Dedifferentiated amniotic fluid mesenchymal stem cell (primary cell): Measurements from ENCODE around the gene TSPOAP1.
"Not testable (repeated sequence)": the region's sequence is repeated elsewhere in the genome, so short reads cannot be mapped to it uniquely, and the experiment has no call there.

ENCODE experiments used
- DNase-seq: peaks from one replicate; pipeline ENCODE4 v3.0.0-alpha.2; 2016; ENCODE audit errors: extremely low spot score

TSPOAP1 gene

DNA sequence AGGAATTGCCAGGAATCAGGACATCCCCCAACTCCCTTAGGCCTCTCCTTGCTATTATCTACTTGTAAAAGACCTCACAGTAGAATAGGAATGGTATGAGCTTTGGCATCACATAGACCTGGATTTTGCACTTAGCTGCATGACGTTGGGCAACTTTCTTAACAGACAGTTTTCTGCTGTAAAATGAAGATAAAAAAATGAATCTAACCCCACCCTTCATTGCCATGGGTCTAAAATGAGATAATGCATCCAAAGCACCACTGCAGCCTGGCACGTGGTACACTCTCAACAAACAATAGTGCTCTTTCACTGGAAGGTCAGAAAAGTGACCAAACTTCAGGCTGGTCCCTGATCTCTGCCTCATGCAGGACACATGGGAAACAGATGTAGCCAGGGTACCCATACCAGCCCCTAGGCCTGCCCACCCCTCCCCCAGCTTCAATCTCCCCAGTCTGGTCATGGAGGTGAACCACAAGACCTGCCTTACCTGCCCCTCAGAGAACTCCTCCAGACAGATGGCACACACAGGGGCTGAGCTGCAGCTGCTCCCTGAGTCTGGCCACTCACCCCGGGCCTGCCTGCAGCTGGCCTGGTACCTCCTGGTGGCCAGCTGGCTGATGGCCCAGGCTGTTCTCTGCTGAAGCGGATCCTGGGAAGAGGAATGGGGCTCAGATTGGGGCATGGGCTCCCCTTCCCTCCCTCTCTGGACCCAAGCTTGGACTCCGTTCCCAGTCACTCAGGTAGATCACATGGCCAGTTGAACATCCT lies 31.9 kb upstream of the TSPOAP1 start:
- no peak for DNase-seq

DNA sequence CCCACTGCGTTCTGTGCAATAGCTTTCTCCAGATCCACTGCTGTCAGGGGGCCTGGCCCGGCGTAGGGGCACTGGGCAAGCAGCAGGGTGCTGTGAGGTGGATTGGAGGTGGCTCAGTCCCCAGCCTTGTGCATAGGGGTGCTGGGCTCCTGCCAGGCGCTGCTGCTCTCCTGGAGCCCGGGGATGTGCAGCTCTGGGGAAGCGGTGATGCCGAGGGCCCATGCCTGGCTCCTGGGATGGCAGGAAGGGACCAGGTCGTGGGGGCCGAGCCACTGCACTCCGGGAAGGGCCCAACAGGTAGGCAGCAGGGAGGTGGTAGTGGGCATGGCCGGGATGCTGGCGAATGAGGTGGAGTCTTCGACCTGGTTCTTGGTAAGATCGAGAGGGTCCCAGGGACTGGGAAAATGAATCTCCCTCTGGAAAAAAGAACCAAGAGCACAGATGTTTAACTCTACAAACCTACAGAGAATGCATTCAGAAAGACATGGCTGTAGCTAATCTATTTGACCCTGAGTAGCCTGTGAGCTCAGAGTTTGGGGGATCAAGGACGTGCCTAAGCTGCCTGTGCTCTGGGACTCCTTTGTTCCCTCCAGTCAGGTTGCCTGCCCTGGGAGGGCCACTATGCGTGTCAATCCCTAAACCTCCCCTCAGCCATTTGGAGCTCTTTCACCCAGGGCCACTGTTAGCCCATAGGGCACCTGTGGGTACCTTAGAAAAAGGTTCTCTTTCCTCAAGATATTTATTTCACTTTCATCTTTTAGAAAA lies 30.0 kb upstream of the TSPOAP1 start:
- DNase-seq = no peak

DNA sequence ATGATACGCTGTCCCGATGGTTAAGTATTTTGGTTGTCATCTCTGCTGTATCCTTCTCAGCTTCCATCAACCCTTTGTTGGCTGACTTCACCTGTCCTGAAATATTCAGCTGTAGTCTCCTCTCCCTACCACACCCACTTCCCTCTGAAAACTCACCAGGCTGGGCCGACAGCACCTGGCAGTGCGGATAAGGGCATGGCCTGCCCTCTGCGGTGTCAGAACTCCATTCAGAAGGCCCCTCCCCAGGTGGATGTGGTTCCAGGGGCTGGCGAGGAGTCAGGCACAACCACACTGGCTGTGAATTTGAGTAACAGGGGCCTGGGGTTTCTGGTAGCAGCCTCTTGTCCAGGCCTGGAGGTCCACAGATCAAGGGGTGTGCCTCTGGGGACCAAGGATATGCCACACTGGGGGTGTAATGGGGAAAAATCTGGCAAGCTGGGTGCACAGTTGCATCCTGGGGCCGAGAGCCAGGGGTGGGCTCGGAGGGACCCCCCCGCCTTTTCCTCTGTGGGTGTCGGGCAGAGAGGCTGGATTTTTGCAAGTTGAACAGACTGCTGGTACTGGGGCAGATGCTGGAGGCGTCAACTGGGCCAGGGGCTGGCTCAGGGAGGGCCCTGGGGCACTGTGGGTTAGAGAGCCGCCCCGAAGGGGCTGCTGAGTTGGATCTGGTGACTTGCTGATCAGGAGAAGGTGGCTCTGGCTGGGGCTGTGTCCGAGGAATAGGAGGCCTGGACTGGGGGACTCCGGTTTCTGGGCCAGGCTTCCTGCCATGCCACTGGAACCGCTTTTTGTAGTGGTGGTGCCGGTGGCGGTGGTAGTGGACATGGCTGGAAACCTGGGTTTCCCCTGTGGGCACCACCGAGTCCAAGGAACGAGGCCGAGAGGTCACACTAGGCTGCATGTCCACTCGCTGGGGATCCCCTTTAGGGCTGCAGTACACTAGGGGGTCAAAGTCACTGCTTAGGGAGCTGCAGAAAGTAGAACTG lies 29.0 kb upstream of the TSPOAP1 start:
- no peak for DNase-seq

DNA sequence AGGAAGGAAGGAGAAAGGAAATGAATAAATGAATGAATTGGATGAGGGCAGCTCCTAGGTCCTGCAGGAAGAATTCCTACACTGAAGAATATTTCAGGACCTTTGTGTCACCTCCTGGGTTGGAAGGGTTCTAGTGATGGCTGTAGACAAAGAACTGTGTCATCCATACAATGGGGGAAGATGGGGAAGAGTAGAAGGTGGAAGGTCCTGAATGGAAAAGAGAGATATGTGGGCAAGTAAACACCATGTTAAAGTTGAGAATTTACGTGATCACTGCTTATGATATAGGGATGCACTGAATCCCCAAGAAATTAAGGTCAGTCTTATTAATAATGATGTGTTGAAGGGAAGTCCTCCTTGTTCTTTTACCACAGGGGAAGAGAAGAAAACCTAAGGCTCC lies 27.6 kb upstream of the TSPOAP1 start:
- no peak for DNase-seq

DNA sequence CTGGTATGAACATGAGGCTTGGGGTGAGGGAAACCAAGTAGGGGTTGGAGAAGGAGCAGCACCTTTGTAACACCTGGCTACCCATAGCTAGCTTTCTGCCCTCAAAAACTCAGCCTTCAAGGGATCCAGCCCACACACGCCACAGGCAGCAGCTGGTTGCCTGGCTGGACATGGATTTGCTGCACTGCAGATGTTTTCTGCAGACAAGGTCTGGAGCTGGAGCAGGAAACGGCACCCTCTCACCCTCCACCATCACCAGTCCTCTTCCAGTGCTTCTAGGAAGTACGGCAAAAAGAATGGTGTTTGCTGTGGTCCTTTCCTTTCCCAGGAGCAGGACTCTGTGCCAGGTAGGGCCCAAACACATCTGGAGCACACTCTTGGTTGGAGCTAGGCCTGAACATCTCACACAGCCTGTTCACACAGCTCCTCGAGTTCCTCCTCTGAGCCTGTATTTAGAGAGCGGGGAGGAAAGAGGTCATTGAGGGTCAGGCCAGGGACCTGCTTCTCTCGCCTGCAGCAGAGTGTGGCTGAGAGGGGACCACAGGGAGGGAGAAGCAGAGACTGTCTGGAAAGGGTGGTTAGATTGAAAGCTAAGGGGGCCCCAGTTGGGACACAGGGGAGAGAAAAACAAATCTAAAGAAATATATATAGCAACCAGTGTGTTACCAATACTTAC lies 26.1 kb upstream of the TSPOAP1 start:
- no peak for DNase-seq

- DNase-seq = no peak
Measured at GRCh38 chr17:58353389-58353825, 24.8 kb upstream of the TSPOAP1 start.

DNA sequence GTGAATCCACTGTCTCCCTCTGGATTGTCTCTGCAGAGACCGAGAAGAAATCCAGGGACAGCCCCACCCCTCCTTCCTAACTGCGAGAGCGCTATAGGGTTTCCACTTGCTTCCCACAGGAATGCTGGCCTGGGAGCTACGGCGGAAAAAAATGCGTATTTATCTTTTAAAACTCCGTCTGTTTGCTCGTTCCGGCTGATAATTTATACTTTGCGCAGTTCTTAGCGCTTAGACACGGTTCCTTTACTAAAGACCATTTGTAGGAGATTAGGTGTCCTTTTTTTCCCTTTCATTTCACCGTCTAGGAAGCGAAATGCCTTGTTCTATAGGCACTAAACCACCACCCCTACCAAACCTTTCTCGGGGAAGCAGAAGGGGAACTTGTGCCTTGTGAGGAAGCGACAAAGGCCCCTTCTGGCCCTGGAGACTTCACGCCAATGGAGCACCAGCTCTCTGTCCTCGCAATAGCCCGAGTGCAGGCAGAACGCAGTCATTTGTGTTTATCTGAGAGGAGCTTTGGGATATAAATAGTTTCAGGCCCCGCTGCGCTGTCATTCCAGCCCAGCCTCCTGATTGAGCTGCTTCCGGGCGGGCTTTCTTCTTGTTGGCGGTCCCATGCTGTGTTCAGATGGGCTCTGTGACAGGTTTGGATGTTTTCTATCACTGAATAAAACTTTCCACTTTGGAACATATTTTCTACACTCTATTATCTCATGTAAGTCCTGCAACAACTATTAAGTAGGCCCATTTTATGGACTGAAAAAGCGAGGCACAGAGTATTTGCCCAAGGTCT lies 24.2 kb upstream of the TSPOAP1 start:
- peak; percentile 41 for DNase-seq

- DNase-seq = peak; percentile 90
Measured at GRCh38 chr17:58351831-58352595, 23.4 kb upstream of the TSPOAP1 start, which contains the start of gene SUPT4H1. TSS of gene SUPT4H1 (minus strand) at chr17:58352201. CDS start at chr17:58352135, 66 bp downstream.

- DNase-seq = no peak
Measured at GRCh38 chr17:58351182-58351581, 22.6 kb upstream of the TSPOAP1 start.

DNA sequence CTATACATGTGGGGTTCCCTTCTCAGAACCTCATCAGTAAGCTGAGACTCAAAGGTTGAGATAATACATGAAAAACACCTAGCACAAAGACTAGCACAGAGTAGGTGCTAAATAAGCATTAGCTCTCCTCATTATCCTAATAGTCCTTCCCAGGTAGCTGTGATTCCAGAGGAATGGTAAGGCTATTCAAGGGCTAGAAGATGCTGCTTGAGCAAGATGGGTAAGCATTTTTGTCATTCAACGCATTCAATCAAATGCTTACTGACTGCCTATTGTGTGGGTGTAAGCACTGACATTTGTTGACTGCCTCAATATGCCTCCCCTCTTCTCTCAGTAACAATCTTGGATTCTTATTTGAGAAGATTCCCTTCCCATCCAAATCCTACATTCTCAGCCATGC lies 19.4 kb upstream of the TSPOAP1 start:
- no peak for DNase-seq

GRCh38 chr17:58345500-58345899 lies 16.9 kb upstream of the TSPOAP1 start:
- DNase-seq = no peak

- DNase-seq = no peak
Measured at GRCh38 chr17:58344791-58345157, 16.2 kb upstream of the TSPOAP1 start.

GRCh38 chr17:58344047-58344790 lies 15.6 kb upstream of the TSPOAP1 start:
- DNase-seq = no peak

GRCh38 chr17:58343131-58343530 lies 14.5 kb upstream of the TSPOAP1 start:
- no peak for DNase-seq

DNA sequence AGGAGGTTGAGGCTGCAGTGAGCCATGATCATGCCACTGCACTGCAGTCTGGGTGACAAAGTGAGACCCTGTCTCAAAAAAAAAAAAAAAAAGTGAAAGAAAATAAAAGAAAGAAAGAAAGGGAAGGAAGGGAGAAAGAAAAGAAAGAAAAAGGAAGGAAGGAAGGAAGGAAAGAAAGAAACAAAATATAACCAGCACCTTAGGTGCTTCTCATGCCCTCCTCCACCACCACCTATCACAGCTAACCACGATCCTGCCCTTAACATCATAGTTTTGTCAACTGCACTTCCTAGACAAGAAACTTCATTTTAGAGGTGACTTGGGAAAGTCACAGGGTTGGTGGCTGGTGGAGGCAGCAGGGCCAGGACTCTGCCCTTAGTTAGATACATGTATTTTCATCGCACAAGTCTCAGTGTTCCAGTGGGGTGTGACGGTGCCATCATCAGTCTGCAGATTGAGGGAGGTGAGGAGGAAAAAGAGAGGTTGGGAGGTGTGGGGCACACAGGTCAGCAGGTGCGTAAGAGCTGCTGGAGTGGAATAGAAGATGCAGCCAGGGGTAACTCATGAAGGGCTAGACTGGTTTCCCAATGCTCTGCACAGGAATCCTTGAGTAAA lies 13.4 kb upstream of the TSPOAP1 start:
- no peak for DNase-seq

DNA sequence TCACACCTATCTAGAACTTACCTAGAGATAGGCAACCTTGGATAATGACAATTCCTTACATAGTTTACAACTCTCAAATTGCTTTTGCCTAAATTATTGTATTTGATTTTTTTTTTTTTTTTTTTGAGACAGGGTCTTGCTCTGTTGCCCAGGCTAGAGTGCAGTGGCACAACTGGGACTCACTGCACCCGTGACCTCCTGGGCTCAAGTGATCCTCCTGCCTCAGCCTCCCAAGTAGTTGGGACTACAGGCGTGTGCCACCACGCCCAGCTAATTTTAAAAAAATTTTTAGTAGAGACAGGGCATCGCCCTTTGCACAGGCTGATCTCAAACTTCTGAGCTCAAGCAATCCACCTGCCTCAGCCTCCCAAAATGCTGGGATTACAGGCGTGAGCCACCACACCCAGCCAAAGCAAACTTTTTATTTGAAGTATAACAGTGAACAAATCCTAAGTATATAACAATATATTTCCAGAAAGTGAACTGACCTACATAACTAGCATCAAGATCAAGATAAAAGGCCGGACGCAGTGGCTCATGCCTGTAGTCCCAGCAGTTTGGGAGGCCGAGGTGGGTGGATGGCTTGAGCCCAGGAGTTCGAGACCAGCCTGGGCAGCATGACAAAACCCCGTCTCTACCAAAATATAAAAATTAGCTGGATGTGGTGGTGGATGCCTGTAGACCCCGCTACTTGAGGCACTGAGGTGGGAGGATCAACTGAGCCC lies 12.7 kb upstream of the TSPOAP1 start:
- DNase-seq = not testable (repeated sequence)

DNA sequence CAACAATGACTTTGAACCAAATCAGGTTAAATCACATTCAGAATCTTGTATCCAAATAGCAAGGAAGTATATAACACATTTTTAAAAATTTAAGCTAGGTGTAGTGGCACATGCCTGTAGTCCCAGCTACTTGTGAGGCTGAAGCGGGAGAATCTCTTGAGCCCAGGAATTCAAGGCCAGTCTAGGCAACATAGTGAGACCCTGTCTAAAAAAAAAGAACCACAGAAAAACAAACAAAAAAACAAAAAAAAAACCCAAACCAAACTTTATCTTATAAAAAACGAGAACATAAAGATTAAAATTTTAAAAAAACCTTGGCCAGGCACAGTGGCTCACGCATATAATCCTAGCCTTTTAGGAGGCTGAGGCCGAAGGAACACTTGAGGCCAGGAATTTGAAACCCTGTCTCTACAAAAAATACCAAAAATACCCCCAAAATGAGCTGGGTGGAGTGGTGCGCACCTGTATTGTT lies 11.8 kb upstream of the TSPOAP1 start:
- DNase-seq = no peak
